Breast epithelium (tissue), 3 donors: ENCODE data around the gene UBE2K.

Experiments used
- POLR2A ChIP-seq: fragments of 450-650 bp; IDR thresholded peaks from one replicate; pipeline ENCODE4 v1.6.1; 2016; ENCODE audit warnings: antibody characterized with exemption, mild to moderate bottlenecking, moderate library complexity
- POLR2AphosphoS5 ChIP-seq, 3 donors: sonication (generic); formaldehyde crosslinking; IDR thresholded peaks; one replicate each; pipeline ENCODE4 v1.6.1; 2017; ENCODE audit warnings: antibody characterized with exemption in 3 of 3
- TF ChIP-seq, protein P1 (sequence below), 3 donors: fragments of 450-650 bp; IDR thresholded peaks; one replicate each; pipeline ENCODE4 v1.5.1; 2016 to 2017; ENCODE audit warnings: antibody characterized with exemption in 3 of 3, mild to moderate bottlenecking in 3 of 3, moderate library complexity in 3 of 3

GRCh38 chr4:39699687-39700409 is 1.9 kb downstream of the UBE2K start:
- TF ChIP-seq, protein P1, sequence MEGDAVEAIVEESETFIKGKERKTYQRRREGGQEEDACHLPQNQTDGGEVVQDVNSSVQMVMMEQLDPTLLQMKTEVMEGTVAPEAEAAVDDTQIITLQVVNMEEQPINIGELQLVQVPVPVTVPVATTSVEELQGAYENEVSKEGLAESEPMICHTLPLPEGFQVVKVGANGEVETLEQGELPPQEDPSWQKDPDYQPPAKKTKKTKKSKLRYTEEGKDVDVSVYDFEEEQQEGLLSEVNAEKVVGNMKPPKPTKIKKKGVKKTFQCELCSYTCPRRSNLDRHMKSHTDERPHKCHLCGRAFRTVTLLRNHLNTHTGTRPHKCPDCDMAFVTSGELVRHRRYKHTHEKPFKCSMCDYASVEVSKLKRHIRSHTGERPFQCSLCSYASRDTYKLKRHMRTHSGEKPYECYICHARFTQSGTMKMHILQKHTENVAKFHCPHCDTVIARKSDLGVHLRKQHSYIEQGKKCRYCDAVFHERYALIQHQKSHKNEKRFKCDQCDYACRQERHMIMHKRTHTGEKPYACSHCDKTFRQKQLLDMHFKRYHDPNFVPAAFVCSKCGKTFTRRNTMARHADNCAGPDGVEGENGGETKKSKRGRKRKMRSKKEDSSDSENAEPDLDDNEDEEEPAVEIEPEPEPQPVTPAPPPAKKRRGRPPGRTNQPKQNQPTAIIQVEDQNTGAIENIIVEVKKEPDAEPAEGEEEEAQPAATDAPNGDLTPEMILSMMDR (IDR thresholded peaks at IDR 0.05): no peak
- TF ChIP-seq POLR2A (no peak), POLR2AphosphoS5 (IDR thresholded peaks at IDR 0.05) (no peak)
